A549 treated with GW870086 at 1 μM for 4 hours (cell line): Measurements from ENCODE around the gene LNPEP. TPM values are rescaled to one million over a fixed set of nuclear protein-coding genes. Genes with fewer than 3 reads are reported as not detected.

Experiments
- total RNA-seq: library from RNA; stranded (reverse); fragments of 200-300 nt; extraction: Qiagen RNA extraction; gene quantifications from 5 replicates; pipeline ENCODE4 v1.2.3, GENCODE V29; 2022; ENCODE audit warnings: low read depth

LNPEP gene
- 5.7 to 8.9 TPM (median 7.5 TPM) in 5 replicates for total RNA-seq

DNA sequence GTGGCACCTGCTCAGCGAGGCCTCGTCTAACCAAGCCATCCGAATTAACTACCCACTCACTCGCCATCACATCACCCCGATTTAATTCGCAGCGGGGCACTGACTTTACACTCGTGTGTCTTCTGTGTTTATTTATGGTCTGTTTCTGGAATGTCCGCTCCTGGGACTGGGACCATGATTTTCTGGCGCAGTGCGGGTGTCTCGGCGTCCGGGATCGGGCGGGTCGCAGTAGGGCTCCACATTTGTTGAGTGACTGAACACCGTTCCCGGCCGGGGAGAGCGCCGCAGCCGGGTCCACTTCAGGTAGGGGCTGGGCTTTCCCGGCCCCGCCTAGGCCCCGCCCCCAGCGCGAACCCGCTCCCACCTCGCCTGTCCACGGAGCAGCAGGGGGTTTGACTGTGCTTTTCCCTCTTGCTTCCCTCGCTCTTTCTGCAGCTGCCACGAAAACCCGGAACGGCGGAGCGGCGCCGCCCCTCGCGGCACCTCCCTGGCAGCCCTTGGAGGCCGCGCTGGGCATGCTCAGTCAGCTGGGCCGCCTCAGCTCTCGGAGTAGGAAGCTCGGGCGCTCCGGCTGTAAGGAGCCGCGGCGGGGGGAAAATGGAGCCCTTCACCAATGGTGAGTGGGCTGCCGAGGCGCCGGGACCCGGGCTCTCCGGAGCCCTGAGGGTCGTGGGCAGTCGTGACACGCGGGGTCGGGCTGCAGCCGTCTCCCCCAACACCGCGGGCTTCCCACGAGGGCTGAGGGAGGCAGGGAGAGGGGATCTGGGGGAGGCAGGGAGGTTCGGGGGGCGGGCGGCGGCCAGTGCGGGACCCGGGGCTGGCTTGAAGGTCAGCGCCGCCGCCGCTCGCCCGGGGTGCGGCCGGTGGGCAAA lies at the start of gene LNPEP:
LNPEP (plus strand) TSS at position 522 of the 872 bp plus-strand sequence; CDS start at position 598, 76 bp downstream.

Other genes with a start within 250 kb of the LNPEP start
- gene ERAP1, start 128.1 kb upstream of the LNPEP start, total RNA-seq, result 6.9 to 11.6 TPM (median 8.8 TPM) in 5 replicates
- gene ERAP2, start 59.6 kb upstream of the LNPEP start, total RNA-seq, result 0.84 to 1.9 TPM (median 1.4 TPM) in 5 replicates
- gene LIX1, start 206.5 kb downstream of the LNPEP start, total RNA-seq, result not detected in 5 replicates
- gene RIOK2, start 247.2 kb downstream of the LNPEP start, total RNA-seq, result 17.3 to 27.3 TPM (median 20.7 TPM) in 5 replicates